ENCODE results near the gene PARD3. TPM values are rescaled to one million over a fixed set of nuclear protein-coding genes. Genes with fewer than 3 reads are reported as not detected.

The PARD3 gene
- total RNA-seq, 2 donors from 2014 or later: 41.7 to 48.8 TPM

GRCh38 chr10:34609287-34609940 is 205.7 kb downstream of the PARD3 start:
- H3K9ac ChIP-seq (ENCODE audit: low read depth in 2 of 2, low read length in 2 of 2): no peak overlapping the region
- no peaks in the 10 kb centered on the region for H3K36me3 ChIP-seq
- DNase-seq: no peak
- no peaks in the 10 kb centered on the region for H3K4me1 ChIP-seq
- no peaks in the 10 kb centered on the region for H3K9me3 ChIP-seq
- intact Hi-C loops (cut with DNase I): no loop called here
- no peak overlapping the region for H3K27ac ChIP-seq
- H3K4me3 ChIP-seq: no peak overlapping the region
- no peak for TF ChIP-seq CTCF (IDR thresholded peaks at IDR 0.05)
- H3K27me3 ChIP-seq: no peaks in the 10 kb centered on the region

GRCh38 chr10:34607894-34608293 is 207.2 kb downstream of the PARD3 start:
- Histone ChIP-seq H3K4me1 (no peaks in the 10 kb centered on the region), H3K4me3 (no peak overlapping the region), H3K9me3 (no peaks in the 10 kb centered on the region), H3K36me3 (no peaks in the 10 kb centered on the region), H3K27me3 (no peaks in the 10 kb centered on the region), H3K9ac (ENCODE audit: low read depth in 2 of 2, low read length in 2 of 2) (no peak overlapping the region), H3K27ac (no peak overlapping the region)
- intact Hi-C loops (cut with DNase I): no loop called here
- no peak for TF ChIP-seq CTCF (IDR thresholded peaks at IDR 0.05)
- no peak for DNase-seq

- Histone ChIP-seq H3K9me3 (no peaks in the 10 kb centered on the region), H3K27me3 (no peaks in the 10 kb centered on the region), H3K27ac (no peak overlapping the region), H3K4me3 (no peak overlapping the region), H3K4me1 (no peaks in the 10 kb centered on the region), H3K9ac (ENCODE audit: low read depth in 2 of 2, low read length in 2 of 2) (no peak overlapping the region), H3K36me3 (no peaks in the 10 kb centered on the region)
- intact Hi-C loops (cut with DNase I): no loop called here
- DNase-seq: no peak
- no peak for TF ChIP-seq CTCF (IDR thresholded peaks at IDR 0.05)
These were observed 208.2 kb downstream of the PARD3 start for GRCh38 chr10:34606890-34607289.

GRCh38 chr10:34602478-34602877 is 212.6 kb downstream of the PARD3 start:
- DNase-seq: no peak
- intact Hi-C loops (cut with DNase I): no loop called here
- Histone ChIP-seq H3K9me3 (no peaks in the 10 kb centered on the region), H3K36me3 (no peaks in the 10 kb centered on the region), H3K27me3 (no peaks in the 10 kb centered on the region), H3K4me1 (no peaks in the 10 kb centered on the region), H3K9ac (ENCODE audit: low read depth in 2 of 2, low read length in 2 of 2) (no peak overlapping the region), H3K27ac (no peak overlapping the region), H3K4me3 (no peak overlapping the region)
- TF ChIP-seq CTCF (IDR thresholded peaks at IDR 0.05): no peak

- H3K4me3 ChIP-seq: no peak overlapping the region
- no peak overlapping the region for H3K27ac ChIP-seq
- intact Hi-C loops (cut with DNase I): no loop called here
- H3K9ac ChIP-seq (ENCODE audit: low read depth in 2 of 2, low read length in 2 of 2): no peak overlapping the region
- no peak for DNase-seq
- H3K36me3 ChIP-seq: no peaks in the 10 kb centered on the region
- no peaks in the 10 kb centered on the region for H3K4me1 ChIP-seq
- no peaks in the 10 kb centered on the region for H3K9me3 ChIP-seq
- TF ChIP-seq CTCF (IDR thresholded peaks at IDR 0.05): no peak
- H3K27me3 ChIP-seq: no peaks in the 10 kb centered on the region
These were observed 213.4 kb downstream of the PARD3 start for GRCh38 chr10:34601691-34602090.

Measured in colonic mucosa (tissue), 4 donors.